Testis (tissue), 3 donors: ENCODE results near the gene ARL6IP5. TPM values are rescaled to one million over a fixed set of nuclear protein-coding genes. Genes with fewer than 3 reads are reported as not detected.

Source experiments
- DNase-seq: peaks from one replicate; pipeline ENCODE4 v3.0.0-alpha.2; 2019
- H3K27ac ChIP-seq, 2 donors: fragments of 200-600 bp; sonication (generic); one replicate each; pipeline ENCODE4 v1.5.1; 2019
- H3K27me3 ChIP-seq: fragments of 200-600 bp; sonication (generic); one replicate; pipeline ENCODE4 v1.5.1; 2019
- H3K36me3 ChIP-seq: fragments of 200-600 bp; sonication (generic); one replicate; pipeline ENCODE4 v1.5.1; 2017; ENCODE audit warnings: low read depth; ENCODE audit errors: missing control alignments
- H3K4me1 ChIP-seq: fragments of 200-600 bp; sonication (generic); one replicate; pipeline ENCODE4 v1.5.1; 2019
- H3K4me3 ChIP-seq, 2 donors: fragments of 200-600 bp; sonication (generic); one replicate each; pipeline ENCODE4 v1.5.1; 2017 to 2019
- H3K9me3 ChIP-seq: fragments of 200-600 bp; sonication (generic); one replicate; pipeline ENCODE4 v1.5.1; 2017
- POLR2A ChIP-seq: fragments of 450-650 bp; IDR thresholded peaks from one replicate; pipeline ENCODE4 v1.6.1; 2017; ENCODE audit warnings: antibody characterized with exemption, mild to moderate bottlenecking, moderate library complexity
- WGBS, 2 donors: methylation state at CpG; one replicate each; pipeline ENCODE4 v1.1.5; 2018; 5-methylcytosine and 5-hydroxymethylcytosine counted together
- intact Hi-C: fragments of 100-400 bp; cut with DNase I; formaldehyde crosslinking; loops from one replicate; pipeline ENCODE4 v1.15.1; 2023; ENCODE audit warnings: low total_unique reads
- polyA plus RNA-seq: library from polyadenylated mRNA; stranded (reverse); fragments of 350-450 nt; fragmentation: Illumina TruSeq; extraction: RNeasy Lipid Tissue Mini Kit (QIAGEN cat#74804); gene quantifications from one replicate; pipeline ENCODE4 v1.2.3, GENCODE V29; 2014; ENCODE audit warnings: low read depth, low replicate concordance; ENCODE audit not compliant: insufficient read depth
- total RNA-seq, 2 donors: library from RNA; depleted of rRNA; stranded (reverse); fragments of >200 nt; gene quantifications; one replicate each; pipeline ENCODE4 v1.2.3, GENCODE V29; 2016
- TF ChIP-seq, protein P1 (sequence below), 3 experiments: fragments of 450-650 bp in 2 of 3; fragments of 200-600 bp in 1 of 3; sonication (generic) in 1 of 3; IDR thresholded peaks; one replicate each; pipeline ENCODE4 v1.5.1; 2016 to 2019; ENCODE audit warnings: antibody characterized with exemption in 3 of 3, mild to moderate bottlenecking in 2 of 3, moderate library complexity in 1 of 3

The ARL6IP5 gene
- total and polyA plus RNA-seq, 3 donors from 2014 or later = 61.3 to 70.6 (median 68.3) TPM

DNA sequence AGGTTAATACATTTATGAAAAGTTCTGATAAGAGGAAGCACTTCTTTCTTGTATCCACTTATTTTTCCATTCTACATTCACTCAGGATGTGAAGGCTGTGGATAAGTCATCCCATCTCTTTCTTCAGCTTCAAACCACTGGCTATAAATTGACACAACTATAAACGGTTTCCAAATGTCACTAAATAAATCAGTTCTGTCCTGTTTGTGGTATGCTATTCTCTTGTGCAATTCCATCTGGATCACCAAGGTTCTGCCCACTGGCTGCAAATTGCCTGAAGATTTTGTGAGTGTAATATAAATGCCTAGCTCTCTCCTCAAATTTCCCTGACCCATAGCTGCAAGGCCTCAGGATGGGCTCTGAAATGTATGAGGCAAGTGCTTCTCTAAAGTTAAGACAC is 44.8 kb downstream of the ARL6IP5 start:
- Histone ChIP-seq H3K27me3 (no peaks in the 10 kb centered on the region), H3K36me3 (no peaks in the 10 kb centered on the region), H3K27ac (no peak overlapping the region), H3K4me3 (no peak overlapping the region), H3K9me3 (no peaks in the 10 kb centered on the region), H3K4me1 (no peaks in the 10 kb centered on the region)
- 43 to 44% methylated on average over 1 of the region's 1 CpG for WGBS, 2 donors
- TF ChIP-seq, protein P1, sequence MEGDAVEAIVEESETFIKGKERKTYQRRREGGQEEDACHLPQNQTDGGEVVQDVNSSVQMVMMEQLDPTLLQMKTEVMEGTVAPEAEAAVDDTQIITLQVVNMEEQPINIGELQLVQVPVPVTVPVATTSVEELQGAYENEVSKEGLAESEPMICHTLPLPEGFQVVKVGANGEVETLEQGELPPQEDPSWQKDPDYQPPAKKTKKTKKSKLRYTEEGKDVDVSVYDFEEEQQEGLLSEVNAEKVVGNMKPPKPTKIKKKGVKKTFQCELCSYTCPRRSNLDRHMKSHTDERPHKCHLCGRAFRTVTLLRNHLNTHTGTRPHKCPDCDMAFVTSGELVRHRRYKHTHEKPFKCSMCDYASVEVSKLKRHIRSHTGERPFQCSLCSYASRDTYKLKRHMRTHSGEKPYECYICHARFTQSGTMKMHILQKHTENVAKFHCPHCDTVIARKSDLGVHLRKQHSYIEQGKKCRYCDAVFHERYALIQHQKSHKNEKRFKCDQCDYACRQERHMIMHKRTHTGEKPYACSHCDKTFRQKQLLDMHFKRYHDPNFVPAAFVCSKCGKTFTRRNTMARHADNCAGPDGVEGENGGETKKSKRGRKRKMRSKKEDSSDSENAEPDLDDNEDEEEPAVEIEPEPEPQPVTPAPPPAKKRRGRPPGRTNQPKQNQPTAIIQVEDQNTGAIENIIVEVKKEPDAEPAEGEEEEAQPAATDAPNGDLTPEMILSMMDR (IDR thresholded peaks at IDR 0.05) = no peak
- TF ChIP-seq POLR2A = no peak
- intact Hi-C loops = no loop called here
- DNase-seq = no peak

DNA sequence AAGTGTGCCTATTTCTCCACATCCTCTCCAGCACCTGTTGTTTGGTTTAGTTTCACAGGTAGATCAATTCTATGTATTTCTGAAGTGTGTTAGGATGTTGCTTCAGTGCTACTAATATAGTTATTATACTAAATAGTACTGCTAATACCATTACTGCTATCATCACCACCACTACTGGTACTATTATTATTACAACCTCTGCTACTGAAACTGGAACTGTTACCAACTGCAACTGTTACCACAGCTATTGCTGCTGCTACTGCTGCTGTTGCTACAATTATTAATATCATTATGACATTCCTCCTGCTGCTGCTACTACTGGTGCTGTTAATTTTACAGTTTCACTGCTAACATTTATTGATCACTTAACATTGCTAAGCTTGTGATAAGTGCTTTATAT is 46.0 kb downstream of the ARL6IP5 start:
- Histone ChIP-seq H3K4me1 (no peaks in the 10 kb centered on the region), H3K36me3 (no peaks in the 10 kb centered on the region), H3K27me3 (no peaks in the 10 kb centered on the region), H3K27ac (no peak overlapping the region), H3K4me3 (no peak overlapping the region), H3K9me3 (no peaks in the 10 kb centered on the region)
- no peak for TF ChIP-seq POLR2A
- TF ChIP-seq, protein P1 (IDR thresholded peaks at IDR 0.05) = no peak
- DNase-seq = no peak
- intact Hi-C loops = no loop called here

DNA sequence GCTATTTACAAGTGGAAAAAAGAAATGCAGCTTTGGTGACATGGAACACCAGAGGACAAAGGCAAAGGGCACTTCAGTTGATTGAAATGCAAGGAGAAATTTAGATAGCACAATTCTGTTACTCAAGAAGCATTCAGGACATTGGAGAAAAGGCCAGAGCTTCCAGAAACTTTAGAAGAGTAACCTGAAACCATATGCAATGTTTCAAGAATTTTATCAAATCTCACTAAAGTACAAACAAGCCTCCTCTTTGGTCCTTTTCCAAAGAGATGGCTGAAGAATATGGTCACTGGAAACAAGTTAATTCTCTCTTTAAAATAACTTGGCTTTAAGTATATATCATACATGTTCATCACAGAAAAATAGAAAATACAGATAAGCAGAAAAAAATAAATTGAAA is 52.3 kb downstream of the ARL6IP5 start:
- H3K36me3 ChIP-seq = no peaks in the 10 kb centered on the region
- intact Hi-C loops = no loop called here
- H3K27me3 ChIP-seq = no peaks in the 10 kb centered on the region
- no peaks in the 10 kb centered on the region for H3K4me1 ChIP-seq
- DNase-seq = no peak
- no peak overlapping the region for H3K4me3 ChIP-seq
- no peak overlapping the region for H3K27ac ChIP-seq
- H3K9me3 ChIP-seq = no peaks in the 10 kb centered on the region
- TF ChIP-seq, protein P1 (IDR thresholded peaks at IDR 0.05) = no peak
- TF ChIP-seq POLR2A = no peak

DNA sequence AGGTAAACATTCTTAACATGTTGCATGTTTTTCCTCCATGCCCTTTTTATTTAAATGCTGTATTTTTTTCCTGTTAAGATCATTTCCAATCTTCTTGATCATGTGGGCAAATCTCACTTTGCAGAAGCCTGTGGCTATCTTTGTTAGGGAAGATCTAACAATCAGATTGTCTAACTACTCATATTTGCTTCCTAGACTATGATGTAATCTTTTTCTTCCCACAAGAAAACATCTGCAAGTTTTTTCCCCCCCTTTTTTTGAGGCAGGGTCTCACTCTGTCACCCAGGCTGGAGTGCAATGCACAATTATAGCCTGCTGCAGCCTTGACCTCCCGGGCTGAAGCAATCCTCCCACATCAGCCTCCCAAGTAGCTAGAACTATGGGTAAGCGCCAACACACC is 52.7 kb downstream of the ARL6IP5 start:
- WGBS, 2 donors = 74 to 81% methylated on average over 2 of the region's 2 CpGs
- TF ChIP-seq, protein P1 (IDR thresholded peaks at IDR 0.05) = no peak
- TF ChIP-seq POLR2A = no peak
- intact Hi-C loops = no loop called here
- no peak for DNase-seq
- Histone ChIP-seq H3K9me3 (no peaks in the 10 kb centered on the region), H3K36me3 (no peaks in the 10 kb centered on the region), H3K27ac (no peak overlapping the region), H3K4me1 (no peaks in the 10 kb centered on the region), H3K4me3 (no peak overlapping the region), H3K27me3 (no peaks in the 10 kb centered on the region)

DNA sequence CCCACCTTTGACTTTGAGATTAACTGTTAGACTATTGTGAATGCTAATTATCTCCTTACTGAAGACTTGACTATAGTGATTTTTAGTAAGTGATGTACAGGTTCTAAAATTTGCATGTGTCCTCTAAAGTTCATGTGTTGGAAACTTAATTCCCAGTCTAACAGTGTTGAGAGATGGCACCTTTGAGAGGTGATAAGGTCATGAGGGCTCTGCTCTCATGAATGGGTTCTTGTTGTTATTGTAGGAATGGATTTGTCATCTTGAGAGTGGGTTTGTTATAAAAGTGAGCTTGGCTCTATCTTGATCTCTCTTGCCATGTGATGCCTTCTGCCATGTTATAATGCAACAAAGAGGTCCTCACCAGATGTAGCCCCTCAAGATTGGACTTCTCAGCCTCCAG is 56.6 kb downstream of the ARL6IP5 start:
- Histone ChIP-seq H3K4me3 (no peak overlapping the region), H3K4me1 (no peaks in the 10 kb centered on the region), H3K9me3 (no peaks in the 10 kb centered on the region), H3K36me3 (no peaks in the 10 kb centered on the region), H3K27ac (no peak overlapping the region), H3K27me3 (no peaks in the 10 kb centered on the region)
- TF ChIP-seq POLR2A = no peak
- TF ChIP-seq, protein P1 (IDR thresholded peaks at IDR 0.05) = no peak
- intact Hi-C loops = no loop called here
- DNase-seq = no peak
